AG04449 (cell line): ENCODE measurements around the gene TRIM14.

Experiments used
- CTCF ChIA-PET: fragments of 350-600 bp; formaldehyde crosslinking; extraction: SDS; loops from one replicate; lab custom pipeline; 2021; ENCODE audit warnings: antibody characterized with exemption; lab: Yijun Ruan, JAX
- POLR2A ChIA-PET: fragments of 400-600, 350-600 bp; formaldehyde crosslinking; extraction: SDS; loops from one replicate; lab custom pipeline; 2020; ENCODE audit warnings: antibody characterized with exemption, inconsistent platforms; lab: Yijun Ruan, JAX
- DNase-seq: peaks from one replicate; pipeline ENCODE4 v3.0.0-alpha.2; 2010; ENCODE audit warnings: low read depth, low spot score
- H3K4me3 ChIP-seq: 2 replicates; pipeline ENCODE4 v1.5.1; 2011; ENCODE audit warnings: low read depth, mild to moderate bottlenecking, control low read depth, low read length
- CTCF ChIP-seq: IDR thresholded peaks from one replicate; pipeline ENCODE4 v1.5.1; 2011; ENCODE audit warnings: mild to moderate bottlenecking, moderate library complexity, low read length, control low read depth, inconsistent platforms; ENCODE audit not compliant: insufficient read depth; ENCODE audit errors: missing control alignments

Gene TRIM14

GRCh38 chr9:98135938-98136337 is 16.9 kb upstream of the TRIM14 start:
- CTCF ChIA-PET = no interaction called here
- H3K4me3 ChIP-seq = no peak overlapping the region
- POLR2A ChIA-PET = no interaction called here
- DNase-seq = no peak
- no peak for TF ChIP-seq CTCF

- H3K4me3 ChIP-seq = no peak overlapping the region
- no peak for DNase-seq
- ChIA-PET POLR2A (no interaction called here), CTCF (no interaction called here)
- no peak for TF ChIP-seq CTCF
Observed at GRCh38 chr9:98135558-98135934, 16.5 kb upstream of the TRIM14 start.

GRCh38 chr9:98134702-98135557 is 15.9 kb upstream of the TRIM14 start:
- H3K4me3 ChIP-seq = no peak overlapping the region
- ChIA-PET CTCF (interaction anchor here (0.7 to 1.1 kb wide), 2 partner anchors 16 to 211 kb away, joined by 3 read pairs; partner anchors contain the start of gene TRIM14), POLR2A (no interaction called here)
- DNase-seq = no peak
- no peak for TF ChIP-seq CTCF

GRCh38 chr9:98132806-98133631 is 14.0 kb upstream of the TRIM14 start:
- no peak for DNase-seq
- no peak for TF ChIP-seq CTCF
- POLR2A ChIA-PET = no interaction called here
- CTCF ChIA-PET = interaction anchor here (0.9 to 3.0 kb wide), 3 partner anchors 12 to 209 kb away, joined by 3 to 9 read pairs (median 3); no protein-coding TSS in a partner anchor
- H3K4me3 ChIP-seq = no peak overlapping the region

- POLR2A ChIA-PET = no interaction called here
- TF ChIP-seq CTCF = no peak
- CTCF ChIA-PET = interaction anchor here (1.2 to 3.0 kb wide), 3 partner anchors 11 to 21 kb away, joined by 3 to 9 read pairs (median 3); no protein-coding TSS in a partner anchor
- no peak for DNase-seq
- H3K4me3 ChIP-seq = no peak overlapping the region
Observed at GRCh38 chr9:98132158-98132557, 13.1 kb upstream of the TRIM14 start.
